GM19023 (cell line): ENCODE measurements around the gene POLR1E.
A peak's percentile ranks its signal among the peaks of the same experiment; 100 is the strongest.

ENCODE experiments used
- ATAC-seq: cut with Tn5 transposase; IDR thresholded peaks from one replicate; pipeline ENCODE4 v1.9.1; 2021; ENCODE audit warnings: mild to moderate bottlenecking, moderate library complexity; ENCODE audit not compliant: unreplicated experiment

POLR1E gene

GRCh38 chr9:37531699-37532098, 46.0 kb downstream of the POLR1E start:
- peak; percentile 43 for ATAC-seq

DNA sequence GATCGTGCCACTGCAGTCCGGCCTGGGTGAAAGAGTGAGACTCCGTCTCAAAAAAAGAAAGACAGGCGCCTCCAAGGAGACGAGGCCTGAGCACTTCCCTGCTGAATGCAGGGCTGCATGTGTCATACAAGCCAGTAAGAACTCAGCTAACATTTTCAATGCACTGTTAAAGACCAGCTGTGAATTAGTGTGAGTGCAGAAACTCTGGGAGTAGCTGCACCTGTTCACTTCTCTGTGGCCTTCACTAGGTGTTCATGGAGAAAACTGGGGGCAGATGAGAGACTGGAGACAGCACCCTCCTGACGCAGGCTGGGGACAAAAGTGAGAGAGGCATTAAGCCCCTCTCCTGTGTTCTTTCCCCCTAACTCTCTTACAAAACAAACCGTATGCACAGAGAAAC, 48.7 kb downstream of the POLR1E start:
- ATAC-seq = no peak

- ATAC-seq = no peak
Measured at GRCh38 chr9:37534901-37535300, 49.2 kb downstream of the POLR1E start.

- no peak for ATAC-seq
Measured at GRCh38 chr9:37538099-37538498, 52.4 kb downstream of the POLR1E start.

DNA sequence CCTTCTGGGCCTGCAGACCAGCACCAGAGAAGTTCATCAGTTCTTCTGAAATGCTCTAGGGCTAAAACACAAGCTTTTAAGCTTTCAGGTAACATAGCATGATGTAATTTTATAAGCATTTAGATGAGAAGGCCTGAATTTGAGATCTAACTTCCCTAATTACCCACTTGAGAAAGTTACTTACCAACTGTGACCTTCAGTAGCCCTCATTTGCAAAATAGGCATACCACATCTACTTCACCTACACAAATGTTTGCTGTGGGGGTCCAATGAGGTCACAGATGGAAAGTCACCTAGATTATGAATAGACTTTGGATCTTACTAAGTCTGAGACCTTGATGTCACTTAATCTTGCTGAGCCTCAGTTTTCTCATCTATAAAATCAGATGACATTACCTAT, 53.9 kb downstream of the POLR1E start:
- ATAC-seq = no peak

GRCh38 chr9:37540634-37541033, 54.9 kb downstream of the POLR1E start:
- no peak for ATAC-seq

- no peak for ATAC-seq
Measured at GRCh38 chr9:37541465-37541864, 55.7 kb downstream of the POLR1E start.

- ATAC-seq = no peak
Measured at GRCh38 chr9:37542488-37542887, 56.7 kb downstream of the POLR1E start.

DNA sequence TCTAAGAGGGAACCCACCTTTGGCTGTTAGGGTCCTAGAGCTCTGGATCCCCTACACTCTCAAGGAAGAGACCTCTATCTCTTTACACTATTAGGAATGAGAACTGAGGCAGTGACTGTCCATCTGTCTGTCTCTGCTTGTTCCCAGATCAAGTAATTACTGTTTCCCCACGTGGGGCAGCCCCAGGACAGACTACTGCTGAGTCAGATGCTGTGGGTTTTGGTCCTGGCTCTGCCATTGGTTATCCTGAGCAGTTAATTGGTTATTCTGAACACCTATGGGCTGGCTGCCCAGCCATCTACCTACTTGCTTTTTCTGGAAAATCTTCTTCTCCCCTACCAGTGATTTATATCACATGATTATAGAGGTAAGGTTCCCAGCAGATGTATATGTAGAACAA, 57.1 kb downstream of the POLR1E start:
- ATAC-seq = no peak

GRCh38 chr9:37543468-37543867, 57.7 kb downstream of the POLR1E start:
- ATAC-seq = no peak

- no peak for ATAC-seq
Measured at GRCh38 chr9:37547328-37547878, 61.7 kb downstream of the POLR1E start.

GRCh38 chr9:37549527-37549926, 63.8 kb downstream of the POLR1E start:
- ATAC-seq = no peak

DNA sequence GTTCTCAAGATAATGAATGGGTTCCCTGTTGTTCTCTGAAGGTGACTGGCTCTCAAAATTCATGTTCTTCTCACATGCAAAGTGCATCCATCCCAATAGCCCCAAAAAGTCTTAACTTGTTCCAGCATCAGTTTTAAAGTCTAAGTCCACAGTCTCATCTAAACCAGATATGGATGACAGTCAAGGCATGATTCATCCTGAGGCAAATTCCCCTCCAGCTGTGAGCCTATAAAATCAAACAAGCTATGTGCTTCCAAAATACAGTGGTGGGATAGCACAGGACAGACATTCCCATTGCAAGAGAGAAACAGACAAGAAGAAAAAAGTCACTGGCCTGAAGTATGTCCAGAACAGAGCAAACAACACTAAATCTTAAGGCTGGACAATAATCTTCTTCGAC, 65.0 kb downstream of the POLR1E start:
- no peak for ATAC-seq

DNA sequence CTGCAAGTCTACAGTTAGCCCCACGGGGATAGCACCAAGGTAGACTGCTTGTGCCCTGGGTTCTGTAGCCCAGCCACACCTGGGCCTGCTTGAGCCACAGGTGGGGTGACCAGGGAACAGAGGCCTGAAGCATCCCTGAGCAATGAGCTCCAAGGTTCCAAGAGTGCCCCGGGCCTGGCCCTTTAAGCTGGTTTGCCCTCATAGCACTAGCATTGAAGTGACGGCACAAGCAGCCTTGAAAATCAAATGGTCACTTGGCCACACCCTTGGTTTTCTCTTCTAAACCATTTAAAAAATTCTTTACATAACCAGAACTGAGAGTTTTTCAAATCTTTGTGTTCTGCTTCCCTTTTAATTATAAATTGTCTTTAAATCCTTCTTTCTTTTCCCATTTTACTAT, 65.7 kb downstream of the POLR1E start:
- ATAC-seq = no peak

DNA sequence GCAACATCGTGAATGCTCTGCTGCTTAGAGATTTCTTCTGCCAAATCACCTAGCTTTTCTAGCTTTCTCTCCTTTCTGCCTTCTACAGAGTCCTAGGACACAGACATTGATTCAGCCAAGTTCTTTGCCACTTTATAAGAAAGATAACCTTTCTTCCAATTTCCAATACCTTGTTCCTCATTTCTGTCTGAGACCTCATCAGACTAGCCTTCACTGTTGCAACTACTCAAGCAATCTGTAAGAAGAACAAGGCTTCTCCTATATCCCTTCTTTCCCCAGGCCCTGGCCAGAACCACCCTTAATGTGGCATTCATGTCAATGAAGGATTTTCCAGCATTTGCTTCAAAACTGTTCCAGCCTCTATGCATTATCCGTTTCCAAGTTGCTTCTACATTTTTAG, 66.1 kb downstream of the POLR1E start:
- ATAC-seq = no peak
